Measurements from ENCODE around the gene CSTA.

DNA sequence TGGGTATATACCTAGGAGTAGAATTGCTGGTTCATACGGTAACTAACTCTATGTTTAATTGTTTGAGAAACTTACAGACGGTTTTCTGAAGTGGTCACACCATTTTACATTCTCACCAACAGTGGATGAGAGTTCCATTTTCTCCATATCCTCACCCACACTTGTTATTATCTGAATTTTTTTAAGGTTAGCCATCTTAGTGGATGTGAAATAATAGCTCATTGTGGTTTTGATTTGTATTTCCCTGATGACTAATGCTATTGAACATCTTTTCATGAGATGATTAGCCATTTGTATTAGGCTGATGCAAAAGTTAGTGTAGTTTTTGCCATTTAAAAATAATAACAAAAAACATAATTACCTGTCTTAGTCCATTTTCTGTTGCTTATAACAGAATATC is 18.6 kb downstream of the CSTA start:
- TF ChIP-seq POLR2A (IDR thresholded peaks at IDR 0.05) = no peak
- TF ChIP-seq, protein P1, sequence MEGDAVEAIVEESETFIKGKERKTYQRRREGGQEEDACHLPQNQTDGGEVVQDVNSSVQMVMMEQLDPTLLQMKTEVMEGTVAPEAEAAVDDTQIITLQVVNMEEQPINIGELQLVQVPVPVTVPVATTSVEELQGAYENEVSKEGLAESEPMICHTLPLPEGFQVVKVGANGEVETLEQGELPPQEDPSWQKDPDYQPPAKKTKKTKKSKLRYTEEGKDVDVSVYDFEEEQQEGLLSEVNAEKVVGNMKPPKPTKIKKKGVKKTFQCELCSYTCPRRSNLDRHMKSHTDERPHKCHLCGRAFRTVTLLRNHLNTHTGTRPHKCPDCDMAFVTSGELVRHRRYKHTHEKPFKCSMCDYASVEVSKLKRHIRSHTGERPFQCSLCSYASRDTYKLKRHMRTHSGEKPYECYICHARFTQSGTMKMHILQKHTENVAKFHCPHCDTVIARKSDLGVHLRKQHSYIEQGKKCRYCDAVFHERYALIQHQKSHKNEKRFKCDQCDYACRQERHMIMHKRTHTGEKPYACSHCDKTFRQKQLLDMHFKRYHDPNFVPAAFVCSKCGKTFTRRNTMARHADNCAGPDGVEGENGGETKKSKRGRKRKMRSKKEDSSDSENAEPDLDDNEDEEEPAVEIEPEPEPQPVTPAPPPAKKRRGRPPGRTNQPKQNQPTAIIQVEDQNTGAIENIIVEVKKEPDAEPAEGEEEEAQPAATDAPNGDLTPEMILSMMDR (IDR thresholded peaks at IDR 0.05) = no peak
